WI38 (cell line): ENCODE measurements around the gene PDXP.

ENCODE experiments used
- H3K4me3 ChIP-seq: 2 replicates; pipeline ENCODE4 v1.5.1; 2011; ENCODE audit warnings: low read depth, mild to moderate bottlenecking, control low read depth, low read length
- CTCF ChIP-seq: IDR thresholded peaks from 2 replicates; pipeline ENCODE4 v1.5.1; 2012; ENCODE audit warnings: low read depth, mild to moderate bottlenecking, control low read depth, low read length

The PDXP gene

GRCh38 chr22:37676736-37677492 is 18.4 kb downstream of the PDXP start:
- no peak for TF ChIP-seq CTCF

GRCh38 chr22:37677493-37677974 is 19.0 kb downstream of the PDXP start:
- peak overlapping the region; percentile 99 for H3K4me3 ChIP-seq
- TF ChIP-seq CTCF = no peak

More at GRCh38 chr22:37676736-37677492, 18.4 kb downstream of the PDXP start:
- peak overlapping the region; percentile 99 for H3K4me3 ChIP-seq

- TF ChIP-seq CTCF = no peak
- H3K4me3 ChIP-seq = peak overlapping the region; percentile 99
These were observed 19.8 kb downstream of the PDXP start for GRCh38 chr22:37678372-37678771.

- TF ChIP-seq CTCF = no peak
- no peak overlapping the region for H3K4me3 ChIP-seq
These were observed 21.1 kb downstream of the PDXP start for GRCh38 chr22:37679670-37680069.

GRCh38 chr22:37680191-37680851 is 21.8 kb downstream of the PDXP start:
- TF ChIP-seq CTCF = no peak
- no peak overlapping the region for H3K4me3 ChIP-seq

- H3K4me3 ChIP-seq = no peak overlapping the region
- TF ChIP-seq CTCF = no peak
These were observed 22.5 kb downstream of the PDXP start for GRCh38 chr22:37681001-37681424.

GRCh38 chr22:37681556-37682049 is 23.1 kb downstream of the PDXP start:
- H3K4me3 ChIP-seq = no peak overlapping the region
- peak; percentile 90 for TF ChIP-seq CTCF
